A549 treated with AZD2906 at 1 μM for 4 hours (cell line): Measurements from ENCODE around the gene APOH. TPM values are rescaled to one million over a fixed set of nuclear protein-coding genes. Genes with fewer than 3 reads are reported as not detected.

Experiments
- total RNA-seq: library from RNA; stranded (reverse); fragments of 200-300 nt; extraction: Qiagen RNA extraction; gene quantifications from 5 replicates; pipeline ENCODE4 v1.2.3, GENCODE V29; 2022

Gene APOH, protein sequence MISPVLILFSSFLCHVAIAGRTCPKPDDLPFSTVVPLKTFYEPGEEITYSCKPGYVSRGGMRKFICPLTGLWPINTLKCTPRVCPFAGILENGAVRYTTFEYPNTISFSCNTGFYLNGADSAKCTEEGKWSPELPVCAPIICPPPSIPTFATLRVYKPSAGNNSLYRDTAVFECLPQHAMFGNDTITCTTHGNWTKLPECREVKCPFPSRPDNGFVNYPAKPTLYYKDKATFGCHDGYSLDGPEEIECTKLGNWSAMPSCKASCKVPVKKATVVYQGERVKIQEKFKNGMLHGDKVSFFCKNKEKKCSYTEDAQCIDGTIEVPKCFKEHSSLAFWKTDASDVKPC
- total RNA-seq, result 4.0 to 5.6 TPM (median 5.3 TPM) in 5 replicates

DNA sequence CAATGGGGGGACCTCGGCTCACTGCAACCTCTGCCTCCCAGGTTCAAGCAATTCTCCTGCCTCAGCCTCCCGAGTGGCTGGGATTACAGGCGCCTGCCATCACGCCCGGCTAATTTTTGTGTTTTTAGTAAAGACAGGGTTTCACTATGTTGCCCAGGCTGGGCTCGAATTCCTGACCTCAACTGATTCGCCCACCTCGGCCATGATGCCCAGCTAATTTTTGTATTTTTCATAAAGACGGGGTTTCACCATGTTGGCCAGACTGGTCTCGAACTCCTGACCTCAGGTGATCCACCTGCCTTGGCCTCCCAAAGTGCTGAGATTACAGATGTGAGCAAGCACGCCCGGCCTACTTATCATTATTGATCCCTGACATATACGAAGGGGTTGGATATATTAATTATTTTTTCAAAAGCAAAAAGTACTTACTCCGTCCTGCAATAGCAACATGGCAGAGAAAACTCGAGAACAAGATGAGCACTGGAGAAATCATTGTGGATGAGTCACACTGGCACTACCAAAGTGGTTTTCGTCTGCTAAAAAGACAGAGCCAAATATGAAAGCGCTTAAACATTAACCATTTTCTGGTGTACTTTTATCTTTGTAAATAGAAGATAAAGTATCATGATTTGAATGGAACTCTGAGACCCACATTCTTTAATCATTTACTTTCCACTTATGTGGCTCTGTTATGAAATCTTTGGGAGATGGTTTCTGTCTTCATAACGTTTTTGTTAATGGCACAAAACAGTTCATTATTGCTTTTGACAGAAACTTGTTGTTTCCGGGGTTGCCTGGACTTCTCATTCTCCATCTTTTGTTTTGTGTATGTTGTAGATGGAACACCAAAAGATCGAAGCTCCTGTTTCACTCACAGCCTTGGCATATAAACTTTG, at the start of gene APOH:
TSS of gene APOH (minus strand) at position 529 of the 896 bp plus-strand sequence. CDS start at position 493, 36 bp downstream.

GRCh38 chr17:66191593-66192377, 37.4 kb downstream of the APOH start, which contains the start of gene CEP112:
TSS of gene CEP112 (minus strand) at chr17:66192133.

Other genes starting within 250 kb of the APOH start
- gene CEP112, start 37.3 kb downstream of the APOH start, total RNA-seq, result 4.5 to 5.9 TPM (median 5.4 TPM) in 5 replicates
- gene PRKCA, start 73.2 kb upstream of the APOH start, total RNA-seq, result 33.6 to 45.6 TPM (median 39.5 TPM) in 5 replicates